BLaER1 (cell line): ENCODE data around the gene SKIC2.
"Not testable (repeated sequence)": the region's sequence is repeated elsewhere in the genome, so short reads cannot be mapped to it uniquely, and the experiment has no call there.

Source experiments
- H3K27ac ChIP-seq: shearing (Covaris generic); formaldehyde crosslinking; 2 replicates; pipeline ENCODE4 v1.8.1; 2022
- H3K27me3 ChIP-seq: shearing (Covaris generic); formaldehyde crosslinking; 2 replicates; pipeline ENCODE4 v1.8.1; 2022
- H3K36me3 ChIP-seq: shearing (Covaris generic); formaldehyde crosslinking; 2 replicates; pipeline ENCODE4 v1.8.1; 2022
- H3K4me1 ChIP-seq: shearing (Covaris generic); formaldehyde crosslinking; 2 replicates; pipeline ENCODE4 v1.8.1; 2022
- H3K4me2 ChIP-seq: shearing (Covaris generic); formaldehyde crosslinking; 2 replicates; pipeline ENCODE4 v1.8.1; 2022
- H3K4me3 ChIP-seq: shearing (Covaris generic); formaldehyde crosslinking; 2 replicates; pipeline ENCODE4 v1.8.1; 2022
- H3K9ac ChIP-seq: shearing (Covaris generic); formaldehyde crosslinking; 2 replicates; pipeline ENCODE4 v1.8.1; 2022
- H3K9me3 ChIP-seq: shearing (Covaris generic); formaldehyde crosslinking; 2 replicates; pipeline ENCODE4 v1.8.1; 2022
- H4K20me1 ChIP-seq: shearing (Covaris generic); formaldehyde crosslinking; 2 replicates; pipeline ENCODE4 v1.8.1; 2022
- Cebpa-rat ChIP-seq: shearing (Covaris generic); IDR thresholded peaks from 2 replicates; pipeline ENCODE4 v1.8.1; 2022

The SKIC2 gene

DNA sequence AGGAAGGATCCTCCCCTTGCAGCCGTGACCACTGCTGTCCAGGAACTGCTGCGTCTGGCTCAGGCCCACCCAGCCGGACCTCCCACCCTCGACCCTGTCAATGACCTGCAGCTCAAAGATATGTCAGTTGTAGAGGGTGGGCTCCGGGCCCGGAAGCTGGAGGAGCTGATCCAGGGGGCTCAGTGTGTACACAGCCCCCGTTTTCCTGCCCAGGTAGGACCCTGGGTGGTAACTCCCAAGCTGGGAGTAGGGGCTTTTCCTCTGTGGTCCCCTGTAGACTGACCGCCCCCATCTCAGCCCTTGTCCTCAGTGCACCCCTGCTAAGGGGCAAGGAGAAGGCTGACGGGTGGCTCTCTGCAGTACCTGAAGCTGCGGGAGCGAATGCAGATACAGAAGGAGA, 9.4 kb downstream of the SKIC2 start:
- no peak overlapping the region for H3K9ac ChIP-seq
- no peak overlapping the region for H3K4me3 ChIP-seq
- H3K36me3 ChIP-seq: peaks cover 75% of the 10 kb centered on the region
- H3K27ac ChIP-seq: no peak overlapping the region
- no peaks in the 10 kb centered on the region for H3K27me3 ChIP-seq
- no peaks in the 10 kb centered on the region for H3K9me3 ChIP-seq
- H3K4me2 ChIP-seq: no peak overlapping the region
- peaks cover 6% of the 10 kb centered on the region; the same call in 1 of the 2 replicates for H4K20me1 ChIP-seq
- no peak for TF ChIP-seq Cebpa-rat
- peaks cover 32% of the 10 kb centered on the region for H3K4me1 ChIP-seq

DNA sequence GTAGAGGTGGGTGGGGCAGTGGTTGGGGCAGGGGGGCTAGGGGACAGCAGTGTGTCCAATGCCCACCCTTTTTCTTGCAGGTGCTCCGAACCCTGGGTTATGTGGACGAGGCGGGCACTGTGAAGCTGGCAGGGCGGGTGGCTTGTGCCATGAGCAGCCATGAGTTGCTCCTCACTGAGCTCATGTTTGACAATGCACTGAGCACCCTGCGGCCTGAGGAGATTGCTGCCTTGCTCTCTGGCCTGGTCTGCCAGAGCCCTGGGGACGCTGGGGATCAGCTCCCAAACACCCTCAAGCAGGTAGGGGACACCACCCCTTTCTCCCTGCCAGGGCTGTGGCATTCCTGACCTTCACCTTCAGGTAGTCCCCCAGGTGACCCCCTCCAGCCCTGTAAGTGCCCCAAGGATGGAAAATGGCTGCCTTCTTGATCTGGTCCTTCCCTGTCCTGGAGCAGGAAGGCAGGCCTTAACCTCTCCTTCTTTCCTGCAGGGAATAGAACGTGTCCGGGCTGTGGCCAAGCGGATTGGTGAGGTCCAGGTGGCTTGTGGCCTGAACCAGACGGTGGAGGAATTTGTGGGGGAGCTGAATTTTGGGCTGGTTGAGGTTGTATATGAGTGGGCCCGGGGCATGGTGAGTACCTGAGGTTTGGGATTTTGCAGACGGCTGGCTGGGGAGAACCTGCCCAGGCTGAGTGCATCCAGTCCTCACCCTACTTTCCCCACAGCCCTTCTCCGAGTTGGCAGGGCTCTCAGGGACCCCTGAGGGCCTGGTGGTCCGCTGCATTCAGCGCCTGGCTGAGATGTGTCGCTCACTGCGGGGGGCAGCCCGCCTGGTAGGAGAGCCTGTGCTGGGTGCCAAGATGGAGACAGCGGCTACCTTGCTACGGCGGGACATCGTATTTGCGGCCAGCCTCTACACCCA, 10.1 kb downstream of the SKIC2 start:
- H4K20me1 ChIP-seq: peaks cover 6% of the 10 kb centered on the region; the same call in 1 of the 2 replicates
- peaks cover 68% of the 10 kb centered on the region for H3K36me3 ChIP-seq
- no peak overlapping the region for H3K4me3 ChIP-seq
- TF ChIP-seq Cebpa-rat: no peak
- H3K27me3 ChIP-seq: no peaks in the 10 kb centered on the region
- H3K9me3 ChIP-seq: no peaks in the 10 kb centered on the region
- no peak overlapping the region for H3K9ac ChIP-seq
- no peak overlapping the region for H3K27ac ChIP-seq
- peaks cover 39% of the 10 kb centered on the region for H3K4me1 ChIP-seq
- H3K4me2 ChIP-seq: no peak overlapping the region

- Histone ChIP-seq H3K4me2 (peak overlapping the region; percentile 97), H3K9me3 (no peaks in the 10 kb centered on the region), H4K20me1 (peaks cover 6% of the 10 kb centered on the region; the same call in 1 of the 2 replicates), H3K27ac (no peak overlapping the region), H3K4me1 (peaks cover 40% of the 10 kb centered on the region), H3K4me3 (peak overlapping the region; percentile 81; the same call in 1 of the 2 replicates), H3K36me3 (peaks cover 59% of the 10 kb centered on the region), H3K27me3 (no peaks in the 10 kb centered on the region), H3K9ac (peak overlapping the region; percentile 88)
- no peak for TF ChIP-seq Cebpa-rat
These were observed 11.0 kb downstream of the SKIC2 start for GRCh38 chr6:31969712-31970603.

GRCh38 chr6:31970604-31971271, 11.8 kb downstream of the SKIC2 start:
- Histone ChIP-seq H3K4me3 (peak overlapping the region; percentile 81), H3K27me3 (no peaks in the 10 kb centered on the region), H3K4me2 (peak overlapping the region; percentile 97), H3K4me1 (peaks cover 36% of the 10 kb centered on the region), H3K9me3 (peaks cover under 1% of the 10 kb centered on the region; the same call in 1 of the 2 replicates), H4K20me1 (peaks cover 6% of the 10 kb centered on the region; the same call in 1 of the 2 replicates), H3K9ac (peak overlapping the region; percentile 88), H3K36me3 (peaks cover 55% of the 10 kb centered on the region), H3K27ac (peak overlapping the region; percentile 89)
- no peak for TF ChIP-seq Cebpa-rat

DNA sequence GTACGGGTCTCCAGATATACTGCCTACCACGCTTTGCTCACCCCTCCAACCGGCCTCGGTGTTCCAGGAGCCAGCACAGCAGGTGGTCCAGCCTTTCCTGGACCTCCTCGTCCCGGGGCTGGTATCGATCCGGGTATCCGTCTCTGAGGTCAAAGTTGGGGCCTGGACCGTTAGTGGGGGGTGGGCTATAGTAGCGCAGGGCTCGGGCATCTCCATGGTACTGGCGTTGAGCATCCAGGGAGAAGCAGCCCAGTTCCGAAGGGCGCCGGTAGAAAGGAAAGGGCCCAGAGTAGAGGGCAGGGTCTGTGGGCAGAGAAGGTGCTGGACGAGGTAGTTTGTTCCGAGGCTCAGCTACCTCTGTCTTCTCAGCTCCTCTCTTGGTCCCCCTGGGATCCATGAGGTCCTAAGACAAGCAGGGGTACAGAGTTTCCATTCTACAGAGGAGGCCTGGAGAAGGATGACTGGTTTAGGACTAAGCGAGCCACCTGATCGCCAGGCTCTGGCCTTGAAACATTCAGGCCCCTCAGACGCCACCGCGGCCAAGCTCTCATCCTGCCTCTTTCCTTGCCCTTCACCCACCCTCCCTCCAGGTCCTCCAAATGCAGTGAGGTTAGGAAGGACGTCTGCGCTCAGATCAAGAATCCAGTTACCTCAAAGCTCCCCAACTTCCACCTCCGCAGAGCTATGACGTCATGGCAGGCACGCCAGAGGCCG, 12.5 kb downstream of the SKIC2 start:
- Histone ChIP-seq H3K27me3 (no peaks in the 10 kb centered on the region), H3K27ac (peak overlapping the region; percentile 89), H4K20me1 (peaks cover 6% of the 10 kb centered on the region; the same call in 1 of the 2 replicates), H3K4me2 (peak overlapping the region; percentile 97), H3K9ac (peak overlapping the region; percentile 88), H3K9me3 (peaks cover 5% of the 10 kb centered on the region; the same call in 1 of the 2 replicates), H3K36me3 (peaks cover 48% of the 10 kb centered on the region), H3K4me1 (peaks cover 36% of the 10 kb centered on the region), H3K4me3 (peak overlapping the region; percentile 81)
- no peak for TF ChIP-seq Cebpa-rat

- Histone ChIP-seq H3K4me2 (peak within 1 kb of the TSS; percentile 97), H3K36me3 (peaks cover 47% of the 10 kb centered on the region), H3K9me3 (peaks cover 12% of the 10 kb centered on the region; the same call in 1 of the 2 replicates), H3K27ac (peak within 1 kb of the TSS; percentile 89), H3K27me3 (no peaks in the 10 kb centered on the region), H3K4me3 (peak within 1 kb of the TSS; percentile 81), H3K9ac (peak within 1 kb of the TSS; percentile 88), H4K20me1 (peaks cover 6% of the 10 kb centered on the region; the same call in 1 of the 2 replicates), H3K4me1 (peaks cover 36% of the 10 kb centered on the region)
- peak; percentile 94 for TF ChIP-seq Cebpa-rat
These were observed 13.2 kb downstream of the SKIC2 start, which contains the start of gene DXO for GRCh38 chr6:31971993-31972708. Gene DXO (minus strand): TSS chr6:31972138. CDS start chr6:31971675, 463 bp downstream.

- no peaks in the 10 kb centered on the region for H3K27me3 ChIP-seq
- H3K36me3 ChIP-seq: peaks cover 40% of the 10 kb centered on the region
- H3K9me3 ChIP-seq: peaks cover 12% of the 10 kb centered on the region; the same call in 1 of the 2 replicates
- peaks cover 6% of the 10 kb centered on the region; the same call in 1 of the 2 replicates for H4K20me1 ChIP-seq
- H3K9ac ChIP-seq: peak overlapping the region; percentile 88
- peak overlapping the region; percentile 97 for H3K4me2 ChIP-seq
- peak overlapping the region; percentile 81 for H3K4me3 ChIP-seq
- peaks cover 36% of the 10 kb centered on the region for H3K4me1 ChIP-seq
- no peak for TF ChIP-seq Cebpa-rat
- H3K27ac ChIP-seq: peak overlapping the region; percentile 89
These were observed 13.9 kb downstream of the SKIC2 start for GRCh38 chr6:31972709-31973350.

GRCh38 chr6:31976065-31976464, 17.1 kb downstream of the SKIC2 start:
- not testable (repeated sequence) for H3K9ac ChIP-seq, H3K27me3 ChIP-seq, H3K4me2 ChIP-seq, H3K27ac ChIP-seq, H3K4me3 ChIP-seq, H4K20me1 ChIP-seq
- H3K36me3 ChIP-seq: peaks cover 24% of the 10 kb centered on the region; the same call in 1 of the 2 replicates
- peaks cover 12% of the 10 kb centered on the region; the same call in 1 of the 2 replicates for H3K9me3 ChIP-seq
- H3K4me1 ChIP-seq: peaks cover 22% of the 10 kb centered on the region
